Progenitor cell of endocrine pancreas (in vitro differentiated cells): Measurements from ENCODE around the gene TSPAN15. TPM values are rescaled to one million over a fixed set of nuclear protein-coding genes. Genes with fewer than 3 reads are reported as not detected.

Experiments
- DNase-seq: peaks from one replicate; pipeline ENCODE4 v3.0.0; 2021; ENCODE audit warnings: low spot score; ENCODE audit not compliant: unreplicated experiment
- H3K27ac Mint-ChIP-seq: 2 replicates; pipeline ENCODE4 v1.8.0; 2021; ENCODE audit warnings: mild to moderate bottlenecking, moderate library complexity, mixed read lengths
- H3K27me3 Mint-ChIP-seq: 2 replicates; pipeline ENCODE4 v1.8.0; 2021; ENCODE audit warnings: mixed read lengths
- H3K36me3 Mint-ChIP-seq: 2 replicates; pipeline ENCODE4 v1.8.0; 2022; ENCODE audit warnings: mixed read lengths; ENCODE audit not compliant: insufficient read depth
- H3K4me1 Mint-ChIP-seq: 2 replicates; pipeline ENCODE4 v1.8.0; 2021; ENCODE audit warnings: low read depth, mixed read lengths
- H3K4me3 Mint-ChIP-seq: 2 replicates; pipeline ENCODE4 v1.8.0; 2021; ENCODE audit warnings: low read depth, mild to moderate bottlenecking, moderate library complexity, mixed read lengths
- H3K9me3 Mint-ChIP-seq: 2 replicates; pipeline ENCODE4 v1.8.0; 2021; ENCODE audit warnings: low read depth, mixed read lengths
- total RNA-seq: library from RNA; stranded (reverse); gene quantifications from 2 replicates; pipeline ENCODE4 v1.2.1, GENCODE V29; 2021
- TF ChIP-seq, protein P1 (sequence below): fragments of 200-600 bp; sonication (generic); IDR thresholded peaks from one replicate; pipeline ENCODE4 v1.5.0; 2021; ENCODE audit warnings: antibody characterized with exemption, mild to moderate bottlenecking; ENCODE audit not compliant: unreplicated experiment

The TSPAN15 gene
- total RNA-seq, 1 donor from 2014 or later, result 14.7 TPM

DNA sequence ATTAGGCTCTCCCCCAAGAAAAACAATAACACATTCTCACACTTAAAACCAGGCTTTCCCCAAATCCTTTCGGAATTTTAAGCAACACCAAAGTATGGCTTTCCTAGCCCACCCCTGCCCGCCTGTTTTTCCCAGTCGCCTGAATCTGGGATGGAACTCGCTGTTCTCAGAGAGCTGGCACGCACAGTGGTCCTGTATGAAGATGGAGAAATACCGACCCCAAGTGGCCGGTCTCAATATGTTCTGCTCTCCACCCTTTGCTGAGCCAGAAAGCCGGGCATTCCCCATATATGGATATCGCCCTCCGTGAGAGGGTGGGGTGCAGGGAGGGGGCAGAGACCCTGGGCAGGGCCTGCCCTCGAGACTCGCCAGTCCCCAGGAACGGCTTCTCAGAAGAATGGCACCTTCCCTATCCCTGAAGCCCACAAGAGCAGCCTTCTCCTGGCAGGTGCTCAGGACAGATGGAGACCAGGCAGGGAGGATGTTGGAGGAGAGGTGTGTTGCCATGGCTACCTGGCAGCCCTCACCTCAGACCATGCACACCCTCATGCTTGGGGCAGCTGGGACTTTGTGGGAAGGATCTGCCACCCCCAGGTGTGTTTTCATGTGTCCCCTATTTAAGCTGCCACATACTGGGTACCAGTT, 37.9 kb upstream of the TSPAN15 start:
- no peak overlapping the region for H3K27ac Mint-ChIP-seq

DNA sequence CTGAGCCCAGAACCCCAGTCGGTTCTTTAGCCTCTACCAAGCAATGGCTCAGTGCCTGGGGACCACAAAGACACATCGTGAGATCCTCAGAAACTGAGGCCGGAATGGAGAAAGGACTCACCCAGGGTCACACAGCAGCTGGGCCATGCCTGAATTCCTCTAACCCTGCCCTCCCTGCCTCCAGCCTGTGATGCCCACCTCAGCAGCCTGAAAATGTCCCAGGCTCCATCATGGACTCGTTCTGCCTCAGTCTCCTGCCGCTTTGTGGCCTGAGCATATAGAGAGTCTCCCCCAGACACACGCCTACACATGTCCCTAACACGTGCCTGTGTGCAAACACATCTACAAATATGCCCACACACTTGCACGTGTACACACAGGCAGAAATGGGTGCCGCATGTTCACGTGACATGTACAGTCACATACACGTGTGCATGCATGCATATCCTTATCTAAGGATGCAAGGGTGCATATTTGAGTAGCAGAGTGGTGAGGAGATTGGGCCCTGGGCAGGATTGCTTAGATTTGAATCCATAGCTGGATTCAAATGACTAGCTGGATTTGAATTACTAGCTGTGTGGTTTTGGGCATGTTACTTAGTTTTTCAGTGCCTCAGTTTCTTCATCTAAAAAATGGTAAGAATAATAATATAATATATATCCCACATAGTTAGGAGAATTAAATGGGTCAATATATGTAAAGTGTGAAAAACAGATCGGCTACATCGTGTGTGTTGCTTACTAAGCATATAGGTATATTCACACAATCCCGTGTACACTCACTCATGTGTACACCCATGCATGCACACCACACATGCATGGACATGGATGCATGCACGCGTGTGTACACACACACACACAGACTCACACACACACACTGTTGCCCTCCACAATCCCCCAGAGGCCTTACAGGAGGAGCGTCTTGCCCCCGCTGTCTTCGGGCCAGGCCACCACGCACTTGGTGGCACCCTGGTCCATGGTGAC, 36.9 kb upstream of the TSPAN15 start:
- Mint-ChIP-seq H3K36me3 (no peaks in the 10 kb centered on the region), H3K4me1 (peaks cover 11% of the 10 kb centered on the region), H3K27ac (no peak overlapping the region), H3K27me3 (peaks cover 22% of the 10 kb centered on the region), H3K4me3 (no peak overlapping the region), H3K9me3 (no peaks in the 10 kb centered on the region)
- TF ChIP-seq, protein P1, sequence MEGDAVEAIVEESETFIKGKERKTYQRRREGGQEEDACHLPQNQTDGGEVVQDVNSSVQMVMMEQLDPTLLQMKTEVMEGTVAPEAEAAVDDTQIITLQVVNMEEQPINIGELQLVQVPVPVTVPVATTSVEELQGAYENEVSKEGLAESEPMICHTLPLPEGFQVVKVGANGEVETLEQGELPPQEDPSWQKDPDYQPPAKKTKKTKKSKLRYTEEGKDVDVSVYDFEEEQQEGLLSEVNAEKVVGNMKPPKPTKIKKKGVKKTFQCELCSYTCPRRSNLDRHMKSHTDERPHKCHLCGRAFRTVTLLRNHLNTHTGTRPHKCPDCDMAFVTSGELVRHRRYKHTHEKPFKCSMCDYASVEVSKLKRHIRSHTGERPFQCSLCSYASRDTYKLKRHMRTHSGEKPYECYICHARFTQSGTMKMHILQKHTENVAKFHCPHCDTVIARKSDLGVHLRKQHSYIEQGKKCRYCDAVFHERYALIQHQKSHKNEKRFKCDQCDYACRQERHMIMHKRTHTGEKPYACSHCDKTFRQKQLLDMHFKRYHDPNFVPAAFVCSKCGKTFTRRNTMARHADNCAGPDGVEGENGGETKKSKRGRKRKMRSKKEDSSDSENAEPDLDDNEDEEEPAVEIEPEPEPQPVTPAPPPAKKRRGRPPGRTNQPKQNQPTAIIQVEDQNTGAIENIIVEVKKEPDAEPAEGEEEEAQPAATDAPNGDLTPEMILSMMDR, result no peak
- DNase-seq, result no peak

More for the DNA sequence above, 37.9 kb upstream of the TSPAN15 start:
- TF ChIP-seq, protein P1, result peak; percentile 65
- H3K4me3 Mint-ChIP-seq, result no peak overlapping the region
- H3K4me1 Mint-ChIP-seq, result peaks cover 10% of the 10 kb centered on the region
- no peak for DNase-seq
- peaks cover 23% of the 10 kb centered on the region for H3K27me3 Mint-ChIP-seq
- H3K9me3 Mint-ChIP-seq, result no peaks in the 10 kb centered on the region
- no peaks in the 10 kb centered on the region for H3K36me3 Mint-ChIP-seq

DNA sequence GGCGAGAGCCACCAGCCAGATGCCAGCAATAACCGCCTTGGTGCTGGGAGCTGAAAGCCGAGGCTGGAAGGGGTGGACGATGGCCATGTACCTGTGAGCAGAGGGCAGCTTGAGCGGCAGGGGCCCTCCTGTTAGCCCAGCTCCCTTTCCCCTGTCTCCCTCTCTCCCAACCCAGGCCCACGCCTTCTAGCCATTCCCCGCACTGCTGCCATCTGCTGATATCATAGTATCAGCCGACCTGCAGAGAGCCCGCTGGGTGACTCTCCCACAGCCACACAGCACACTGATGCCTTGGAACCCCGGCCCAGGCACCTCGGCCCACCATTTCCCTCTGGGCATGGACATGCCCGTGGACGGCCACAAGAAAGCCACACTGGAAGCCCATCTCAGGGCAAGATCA, 36.2 kb upstream of the TSPAN15 start:
- no peak for DNase-seq
- Mint-ChIP-seq H3K9me3 (no peaks in the 10 kb centered on the region), H3K4me3 (no peak overlapping the region), H3K4me1 (peaks cover 11% of the 10 kb centered on the region), H3K36me3 (no peaks in the 10 kb centered on the region), H3K27ac (no peak overlapping the region), H3K27me3 (peaks cover 24% of the 10 kb centered on the region)
- TF ChIP-seq, protein P1, result no peak

DNA sequence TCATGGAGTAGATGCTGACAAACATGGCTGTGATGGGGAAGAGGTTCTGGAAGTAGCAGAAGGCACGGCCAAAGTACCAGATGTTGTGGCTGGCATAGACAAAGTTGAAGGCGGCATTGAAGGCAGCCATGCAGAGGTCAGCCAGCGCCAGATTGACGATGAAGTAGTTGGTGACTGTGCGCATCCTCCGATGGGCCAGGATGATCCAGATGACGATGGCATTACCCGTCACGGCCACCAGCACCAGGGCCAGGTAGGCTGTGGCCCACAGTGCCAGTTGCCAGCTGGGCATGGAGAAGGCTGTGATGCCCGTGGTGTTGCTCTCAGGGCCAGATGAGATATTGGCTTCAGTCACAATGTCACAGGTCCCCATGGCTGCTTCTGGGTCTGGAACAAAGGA, 35.3 kb upstream of the TSPAN15 start:
- Mint-ChIP-seq H3K4me1 (peaks cover 11% of the 10 kb centered on the region), H3K9me3 (no peaks in the 10 kb centered on the region), H3K36me3 (no peaks in the 10 kb centered on the region), H3K27me3 (peaks cover 21% of the 10 kb centered on the region), H3K27ac (no peak overlapping the region), H3K4me3 (no peak overlapping the region)
- TF ChIP-seq, protein P1, result no peak
- no peak for DNase-seq

DNA sequence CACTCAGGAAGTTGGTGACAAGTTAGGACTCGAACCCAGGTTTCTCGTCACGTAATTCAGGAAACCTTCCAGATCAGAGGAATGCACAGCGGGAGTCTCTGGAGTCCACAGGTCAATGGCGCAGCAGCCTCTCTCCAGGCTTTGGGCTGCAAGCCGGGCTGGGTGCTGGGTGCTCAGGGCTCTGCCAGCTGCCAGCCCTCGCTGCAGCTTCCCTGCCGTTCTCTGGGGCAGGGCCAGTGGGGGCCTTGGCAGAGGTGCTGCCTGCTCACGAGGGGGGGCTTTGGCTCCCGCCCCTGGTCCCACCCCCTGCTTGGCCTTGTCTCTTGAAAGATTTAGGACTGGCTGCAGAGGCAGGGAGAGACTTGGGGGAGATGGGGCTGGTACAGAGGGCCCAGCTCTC, 34.6 kb upstream of the TSPAN15 start, which contains the start of gene TACR2:
TSS of gene TACR2 (minus strand) at position 224 of the 400 bp plus-strand sequence. CDS start 595 bp downstream, outside the sequence.
- Mint-ChIP-seq H3K27ac (no peak within 1 kb of the TSS), H3K4me1 (peaks cover 12% of the 10 kb centered on the region), H3K36me3 (no peaks in the 10 kb centered on the region), H3K4me3 (no peak within 1 kb of the TSS), H3K9me3 (no peaks in the 10 kb centered on the region), H3K27me3 (peaks cover 16% of the 10 kb centered on the region)
- TF ChIP-seq, protein P1, result no peak
- DNase-seq, result no peak
